T-helper 2 cell treated with Interferon-gamma antibody and Interleukin-4, amounts not matched to agents 100 ng/mL and 5 ng/mL, for 36 hours (primary cell): ENCODE results near the gene WDR37. TPM values are rescaled to one million over a fixed set of nuclear protein-coding genes. Genes with fewer than 3 reads are reported as not detected.
"Not testable (repeated sequence)": the region's sequence is repeated elsewhere in the genome, so short reads cannot be mapped to it uniquely, and the experiment has no call there.

ENCODE experiments used
- intact Hi-C: fragments of 100-400 bp; cut with micrococcal nuclease; formaldehyde crosslinking; loops from one replicate; pipeline ENCODE4 v1.15.1; 2023
- total RNA-seq: library from RNA; stranded (reverse); gene quantifications from 2 replicates; pipeline ENCODE4 v1.2.3, GENCODE V29; 2022

WDR37 gene
- total RNA-seq, 1 donor from 2014 or later: 26.5 TPM

GRCh38 chr10:1041514-1041913 lies 14.7 kb upstream of the WDR37 start:
- intact Hi-C loops: no loop called here

DNA sequence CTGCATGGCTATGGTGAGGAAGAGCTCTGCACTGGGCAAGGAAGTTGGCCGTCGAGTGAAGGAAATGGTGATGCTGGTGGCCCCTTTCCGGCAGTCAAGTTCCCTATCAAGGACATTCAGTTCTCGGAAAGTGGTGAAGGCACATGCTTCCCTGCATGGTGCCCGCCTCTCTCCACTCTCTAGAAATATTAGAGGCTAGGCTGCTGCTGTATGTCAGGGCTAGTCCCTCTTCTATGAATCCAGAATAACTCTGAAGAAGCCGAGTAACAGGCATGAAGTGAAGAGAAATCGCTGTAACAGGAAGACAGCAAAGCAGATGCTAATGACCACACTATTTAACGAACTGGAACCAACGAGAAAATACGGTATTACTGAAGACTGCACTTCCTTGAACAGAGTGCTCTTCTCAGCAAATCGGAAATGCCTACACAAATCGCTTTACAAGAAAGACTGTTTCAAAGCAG lies 12.6 kb upstream of the WDR37 start:
- intact Hi-C loops: no loop called here

DNA sequence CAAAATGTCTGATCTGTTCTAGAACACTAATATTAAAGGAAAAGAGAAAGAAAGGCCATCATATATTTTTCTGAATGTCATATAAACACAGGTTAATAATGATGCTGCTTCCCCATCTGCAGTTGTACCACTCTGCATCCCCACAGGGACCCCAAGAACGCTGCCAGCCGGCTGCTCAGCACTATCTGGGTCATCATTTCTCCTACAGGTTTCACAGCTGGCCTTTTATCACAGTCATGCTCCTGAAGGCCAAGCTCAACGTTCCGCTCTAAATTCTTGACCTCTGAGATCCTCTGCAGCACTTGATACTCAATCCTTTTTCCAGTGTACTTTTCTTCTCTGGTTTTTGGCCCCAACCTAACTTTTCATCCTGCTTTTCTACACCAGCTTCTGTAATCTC lies 12.0 kb upstream of the WDR37 start:
- intact Hi-C loops: no loop called here

DNA sequence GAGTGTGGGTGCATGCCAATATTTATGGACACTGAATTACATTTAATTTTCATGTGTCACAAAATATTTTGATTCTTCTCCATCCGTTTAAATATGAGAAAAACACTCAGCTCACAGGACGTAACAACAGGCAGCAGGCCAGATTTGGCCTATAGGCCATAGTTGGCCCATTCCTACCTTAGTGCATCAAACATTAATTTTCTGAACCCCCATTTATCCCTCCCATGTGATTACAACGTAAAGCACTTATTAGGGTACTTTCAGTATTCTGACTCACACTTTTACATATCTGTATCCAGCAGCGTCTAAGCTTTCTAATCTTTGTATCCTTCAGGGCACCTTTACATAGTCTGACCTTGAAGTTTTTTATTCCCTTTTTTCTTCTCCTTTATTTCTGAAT lies 11.2 kb upstream of the WDR37 start:
- intact Hi-C loops: loop anchor here (5.0 kb wide), 1 partner anchor 908 kb away; the partner anchor contains the start of gene ZMYND11

GRCh38 chr10:1045415-1045814 lies 10.8 kb upstream of the WDR37 start:
- intact Hi-C loops: loop anchor here (5.0 kb wide), 1 partner anchor 908 kb away; the partner anchor contains the start of gene ZMYND11

DNA sequence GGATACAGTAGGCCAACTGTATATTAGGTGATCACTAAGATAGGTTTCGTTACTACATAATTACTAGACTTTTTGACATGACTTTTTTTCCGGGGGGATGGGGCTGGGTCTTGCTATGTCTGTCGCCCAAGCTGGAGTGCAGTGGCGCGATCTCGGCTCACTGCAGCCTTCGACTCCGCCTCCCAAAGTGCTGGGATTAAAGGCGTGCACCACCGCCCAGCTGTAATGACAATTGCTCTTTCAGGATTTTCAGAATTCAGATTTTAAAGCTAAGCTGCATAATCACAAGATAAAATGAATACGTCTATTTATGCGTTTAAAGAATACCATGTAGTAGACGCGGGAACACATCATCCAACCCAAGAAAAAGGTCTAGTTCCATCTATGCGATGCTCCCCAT lies 8.2 kb upstream of the WDR37 start:
- intact Hi-C loops: loop anchor here (1.0 to 5.0 kb wide), 2 partner anchors 8 to 911 kb away; partner anchors contain the start of genes WDR37 and ZMYND11

DNA sequence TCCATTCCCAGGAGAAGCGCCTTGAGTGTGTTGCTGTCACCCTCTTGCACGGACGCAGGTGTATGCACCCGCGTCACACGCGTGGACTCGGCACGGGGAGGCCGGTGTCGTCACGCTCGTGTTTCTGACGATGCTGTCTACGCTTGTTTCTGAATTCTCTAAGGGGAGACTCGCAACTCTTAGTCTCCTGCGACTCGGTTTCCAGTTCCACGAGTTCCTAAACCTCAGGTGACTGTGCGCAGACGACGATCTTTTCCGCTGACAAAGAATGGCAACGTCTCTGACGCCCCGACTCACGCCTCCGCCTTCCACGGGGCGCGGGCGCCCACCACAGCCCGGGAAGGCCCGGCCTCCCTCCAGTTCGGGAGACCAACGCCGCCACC lies 7.8 kb upstream of the WDR37 start:
- intact Hi-C loops: loop anchor here (1.0 to 5.0 kb wide), 2 partner anchors 8 to 911 kb away; partner anchors contain the start of genes WDR37 and ZMYND11

DNA sequence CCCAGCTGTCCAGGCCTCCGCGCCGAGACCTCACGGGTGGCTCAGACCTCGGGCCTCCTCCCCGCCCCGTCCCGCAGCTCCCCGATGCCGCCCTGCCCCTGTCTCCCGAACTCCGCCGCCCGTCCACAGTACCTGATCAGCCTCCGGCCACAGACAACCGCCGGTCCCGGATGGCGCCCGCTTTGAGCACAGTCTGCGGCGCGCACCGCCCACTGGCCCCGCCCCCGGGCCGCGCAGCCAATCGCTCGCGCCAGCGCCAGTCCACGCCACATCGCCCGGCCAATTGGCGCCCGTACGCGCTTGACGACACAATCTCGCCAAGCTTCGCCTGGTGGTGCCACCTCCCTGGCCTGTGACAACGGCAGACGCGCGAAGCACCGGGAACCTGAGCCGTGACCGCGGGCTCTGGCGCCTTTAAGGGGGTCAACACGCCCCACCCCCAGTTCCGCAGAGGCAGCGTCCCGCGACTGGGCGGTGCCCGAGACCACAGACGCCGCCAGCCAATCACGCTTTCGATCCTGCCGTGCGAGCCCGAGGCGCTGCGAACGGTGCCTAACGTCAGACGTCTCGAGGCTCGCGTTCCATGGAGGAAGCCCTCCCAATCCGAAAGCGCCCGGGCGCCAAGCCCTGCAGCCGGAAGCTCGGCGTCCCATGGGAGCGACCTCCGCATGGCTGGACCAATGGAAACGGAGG lies 7.3 kb upstream of the WDR37 start, which contains the start of gene IDI1:
TSS of gene IDI1 (minus strand) at position 388 of the 693 bp plus-strand sequence. CDS start at position 272, 116 bp downstream.
- intact Hi-C loops: loop anchor here (1.0 to 5.0 kb wide), 4 partner anchors 7 to 912 kb away; partner anchors contain the start of genes GTPBP4, LARP4B, WDR37 and ZMYND11

DNA sequence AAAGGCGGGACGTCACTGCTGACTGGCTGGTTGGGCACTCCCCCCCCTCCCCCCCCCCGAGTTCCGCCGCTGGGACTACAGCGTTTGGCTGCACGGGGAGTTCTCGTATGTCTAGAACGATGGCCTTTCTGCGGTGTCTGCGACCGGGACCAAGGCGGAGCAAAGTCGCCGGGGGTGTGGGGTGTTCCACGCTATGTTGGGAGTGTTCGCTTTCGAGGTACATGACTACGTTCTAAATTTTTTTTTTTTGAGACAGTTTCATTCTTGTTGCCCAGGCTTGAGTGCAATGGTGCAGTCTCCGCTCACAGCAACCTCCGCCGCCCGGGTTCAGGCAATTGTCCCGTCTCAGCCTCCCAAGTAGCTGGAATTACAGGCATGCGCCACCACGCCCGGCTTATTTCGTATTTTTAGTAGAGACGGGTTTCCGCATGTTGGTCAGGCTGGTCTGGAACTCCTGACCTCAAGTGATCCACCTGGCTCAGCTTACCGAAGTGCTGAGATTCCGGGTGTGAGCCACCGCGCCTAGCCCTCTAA lies 6.7 kb upstream of the WDR37 start:
- intact Hi-C loops: loop anchor here (1.0 to 5.0 kb wide), 3 partner anchors 61 to 912 kb away; partner anchors contain the start of genes GTPBP4, LARP4B and ZMYND11

DNA sequence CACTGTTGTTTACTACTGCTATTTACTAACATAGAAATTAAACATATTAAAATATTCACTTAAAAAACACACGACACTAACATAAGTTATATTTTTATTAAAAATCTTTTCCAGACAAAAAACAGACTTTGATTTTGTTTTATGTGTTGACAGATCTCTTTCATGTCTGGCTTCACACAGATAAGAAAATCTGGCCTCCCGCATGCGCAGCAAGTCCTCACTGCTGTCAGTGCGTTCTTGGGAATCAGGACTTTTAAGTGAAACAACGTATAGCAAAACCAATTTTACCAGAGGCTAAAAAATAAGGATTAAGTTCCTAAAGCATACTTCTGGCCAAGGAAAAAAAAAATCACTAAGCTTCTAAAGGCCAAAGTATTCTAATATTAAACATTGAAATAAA lies 6.0 kb upstream of the WDR37 start:
- intact Hi-C loops: no loop called here

- intact Hi-C loops: no loop called here
Measured at GRCh38 chr10:1050554-1050953, 5.6 kb upstream of the WDR37 start.

- intact Hi-C loops: no loop called here
Measured at GRCh38 chr10:1054684-1055083, 1.5 kb upstream of the WDR37 start.

GRCh38 chr10:1057106-1057657 lies 997 bp downstream of the WDR37 start:
- intact Hi-C loops: no loop called here

DNA sequence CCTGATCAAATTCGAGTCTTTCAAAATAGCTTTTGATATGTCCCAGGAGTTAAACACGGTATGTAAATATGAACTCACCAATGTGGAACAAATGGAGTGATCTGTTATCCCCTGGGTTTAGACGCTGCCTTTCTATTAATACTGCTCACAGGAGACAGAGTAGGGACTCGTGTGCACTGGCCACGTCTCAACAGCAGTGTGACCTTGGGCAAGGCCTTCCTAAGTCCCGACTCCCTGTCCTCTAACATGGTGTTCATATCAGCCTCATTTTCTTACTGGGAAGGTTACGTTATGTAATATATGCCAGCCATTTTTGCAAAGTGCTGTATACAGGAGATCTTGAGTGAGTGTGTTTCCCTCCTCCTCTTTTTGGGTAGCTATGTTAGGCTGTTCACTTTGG lies 1.8 kb downstream of the WDR37 start:
- intact Hi-C loops: no loop called here

GRCh38 chr10:1059902-1060301 lies 3.7 kb downstream of the WDR37 start:
- intact Hi-C loops: no loop called here

GRCh38 chr10:1061930-1062774 lies 6.0 kb downstream of the WDR37 start:
- intact Hi-C loops: no loop called here

DNA sequence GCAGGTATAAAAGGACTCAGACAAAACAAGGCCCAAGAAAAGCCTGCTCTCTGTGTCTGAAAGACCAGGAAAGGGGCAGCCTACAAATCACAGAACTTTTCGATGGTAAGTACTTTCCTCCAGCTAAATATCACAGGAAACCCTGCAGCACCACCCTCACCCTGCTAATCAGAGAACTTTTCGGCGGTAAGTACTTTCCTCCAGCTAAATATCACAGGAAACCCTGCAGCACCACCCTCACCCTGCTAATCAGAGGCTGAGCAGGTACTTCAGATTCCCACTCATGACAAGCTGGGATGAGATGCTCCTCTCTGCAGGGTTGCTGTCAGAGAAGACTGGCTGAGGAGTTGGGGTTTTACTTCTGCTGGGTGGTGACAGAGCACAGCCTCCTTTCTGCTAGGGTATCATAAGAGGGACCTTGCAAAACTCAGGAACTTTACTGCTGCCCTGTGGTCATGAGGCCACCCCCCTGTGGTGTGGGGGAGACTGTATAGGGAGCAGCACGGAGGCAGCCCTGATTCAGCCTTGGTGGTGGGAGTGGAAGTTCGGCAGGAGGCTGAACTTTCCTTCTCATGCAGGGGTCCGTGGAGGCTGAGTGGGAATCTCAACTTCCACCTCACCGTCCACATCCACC lies 7.2 kb downstream of the WDR37 start:
- intact Hi-C loops: no loop called here

DNA sequence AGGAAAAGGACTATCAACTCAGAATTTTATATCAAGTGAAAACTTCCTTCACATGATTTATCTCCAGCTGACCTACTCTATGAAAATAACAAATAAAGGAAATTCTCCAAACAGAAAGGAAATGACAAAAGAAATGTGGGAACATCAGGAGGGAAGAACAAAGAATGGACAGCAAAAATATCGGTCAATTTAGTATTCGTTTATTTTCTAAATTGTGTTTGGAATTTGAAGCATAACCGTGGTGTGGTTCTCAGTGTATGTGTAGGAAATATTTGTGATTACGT lies 8.7 kb downstream of the WDR37 start:
- intact Hi-C loops: no loop called here

DNA sequence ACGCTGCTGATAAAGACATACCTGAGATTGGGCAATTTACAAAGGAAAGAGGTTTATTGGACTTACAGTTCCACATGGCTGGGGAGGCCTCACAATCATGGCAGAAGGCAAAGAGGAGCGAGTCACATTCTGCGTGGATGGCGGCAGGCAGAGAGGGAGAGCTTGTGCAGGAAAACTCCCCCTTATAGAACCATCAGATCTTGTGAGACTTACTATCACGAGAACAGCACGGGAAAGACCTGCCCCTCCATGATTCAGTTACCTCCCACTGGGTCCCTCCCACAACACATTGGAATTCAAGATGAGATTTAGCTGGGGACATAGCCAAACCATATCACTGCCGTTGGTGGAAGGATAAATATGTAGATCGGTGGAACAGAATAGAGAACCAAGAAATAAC lies 10.5 kb downstream of the WDR37 start:
- intact Hi-C loops: not testable (repeated sequence)

GRCh38 chr10:1068380-1069361 lies 12.5 kb downstream of the WDR37 start:
- intact Hi-C loops: no loop called here
